Stimulated activated effector memory CD8-positive, alpha-beta T cell treated with anti-CD3 and anti-CD28 coated beads, Interleukin-12 subunit alpha, Interleukin-12 subunit beta, amount 100 ng/mL, for 72 hours (primary cell): ENCODE data around the gene PADI2.

Source experiments
- ATAC-seq: fragments of 150-1000 bp; cut with Tn5 transposase; 2 replicates; pipeline ENCODE4 v1.10.0; 2021
- DNase-seq, 2 donors: peaks; one replicate each; pipeline ENCODE4 v3.0.0; 2021 to 2022; ENCODE audit warnings: low spot score in 2 of 2
- H3K27ac Mint-ChIP-seq: one replicate; pipeline ENCODE4 v1.8.0; 2022; ENCODE audit warnings: mild to moderate bottlenecking, mixed read lengths
- H3K36me3 Mint-ChIP-seq: one replicate; pipeline ENCODE4 v1.8.0; 2022; ENCODE audit warnings: mild to moderate bottlenecking, mixed read lengths
- H3K4me1 Mint-ChIP-seq: one replicate; pipeline ENCODE4 v1.8.0; 2022; ENCODE audit warnings: mixed read lengths
- H3K4me3 Mint-ChIP-seq: one replicate; pipeline ENCODE4 v1.8.0; 2022; ENCODE audit warnings: mild to moderate bottlenecking, mixed read lengths
- H3K9me3 Mint-ChIP-seq: one replicate; pipeline ENCODE4 v1.8.0; 2022; ENCODE audit warnings: mixed read lengths

The PADI2 gene

GRCh38 chr1:17045634-17046333 is 73.5 kb downstream of the PADI2 start:
- Mint-ChIP-seq H3K27ac (peak overlapping the region; percentile 69), H3K36me3 (peaks cover 83% of the 10 kb centered on the region), H3K4me3 (no peak overlapping the region), H3K9me3 (no peaks in the 10 kb centered on the region), H3K4me1 (peaks cover 6% of the 10 kb centered on the region)
- DNase-seq: no peak
- no peak for ATAC-seq

DNA sequence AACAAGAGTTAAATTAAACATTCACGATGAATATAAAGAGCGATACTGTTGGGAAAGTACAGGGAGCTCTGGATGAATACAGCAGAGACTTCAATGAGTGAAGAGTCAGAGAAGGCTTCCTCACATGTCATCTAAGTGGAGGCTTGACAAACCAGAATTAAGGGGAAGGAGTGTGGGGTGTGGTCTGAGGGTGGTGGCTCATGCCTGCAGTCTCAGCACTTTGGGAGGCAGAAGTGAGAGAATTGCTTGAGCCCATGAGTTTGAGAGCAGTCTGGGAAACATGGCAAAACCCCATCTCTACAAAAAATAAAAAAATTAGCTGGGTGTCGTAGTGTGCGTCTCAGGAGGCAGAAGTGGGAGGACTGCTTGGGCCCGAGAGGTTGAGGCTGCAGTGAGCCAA is 74.1 kb downstream of the PADI2 start:
- ATAC-seq (no peak), DNase-seq (no peak)
- H3K9me3 Mint-ChIP-seq: no peaks in the 10 kb centered on the region
- no peak overlapping the region for H3K4me3 Mint-ChIP-seq
- H3K27ac Mint-ChIP-seq: peak overlapping the region; percentile 69
- H3K36me3 Mint-ChIP-seq: peaks cover 83% of the 10 kb centered on the region
- peaks cover 6% of the 10 kb centered on the region for H3K4me1 Mint-ChIP-seq

GRCh38 chr1:17043676-17044075 is 75.6 kb downstream of the PADI2 start:
- no peak for DNase-seq
- no peak overlapping the region for H3K4me3 Mint-ChIP-seq
- H3K4me1 Mint-ChIP-seq: peaks cover 6% of the 10 kb centered on the region
- no peak for ATAC-seq
- no peaks in the 10 kb centered on the region for H3K9me3 Mint-ChIP-seq
- H3K27ac Mint-ChIP-seq: no peak overlapping the region
- H3K36me3 Mint-ChIP-seq: peaks cover 83% of the 10 kb centered on the region

DNA sequence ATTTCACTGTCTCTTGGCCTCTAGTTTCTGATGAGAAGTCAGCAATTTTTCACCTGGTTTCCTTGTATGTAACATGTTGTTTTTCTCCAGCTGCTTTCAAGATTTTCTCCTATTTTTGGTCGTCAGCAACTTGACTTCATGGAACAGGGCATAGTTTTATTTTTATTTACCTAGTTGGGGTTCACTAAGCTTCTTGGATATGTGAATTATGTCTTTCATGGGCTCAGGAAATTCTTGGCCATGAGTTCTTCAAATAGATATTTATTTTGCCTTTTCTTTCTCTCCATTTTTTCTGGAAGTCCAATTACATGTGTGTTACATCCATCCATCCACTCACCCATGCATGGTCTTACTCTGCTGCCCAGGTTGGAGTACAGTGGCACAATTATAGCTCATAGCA is 79.1 kb downstream of the PADI2 start:
- ATAC-seq (no peak), DNase-seq (no peak)
- Mint-ChIP-seq H3K36me3 (peaks cover 90% of the 10 kb centered on the region), H3K27ac (peak overlapping the region; percentile 24), H3K4me3 (no peak overlapping the region), H3K9me3 (no peaks in the 10 kb centered on the region), H3K4me1 (peaks cover 4% of the 10 kb centered on the region)

DNA sequence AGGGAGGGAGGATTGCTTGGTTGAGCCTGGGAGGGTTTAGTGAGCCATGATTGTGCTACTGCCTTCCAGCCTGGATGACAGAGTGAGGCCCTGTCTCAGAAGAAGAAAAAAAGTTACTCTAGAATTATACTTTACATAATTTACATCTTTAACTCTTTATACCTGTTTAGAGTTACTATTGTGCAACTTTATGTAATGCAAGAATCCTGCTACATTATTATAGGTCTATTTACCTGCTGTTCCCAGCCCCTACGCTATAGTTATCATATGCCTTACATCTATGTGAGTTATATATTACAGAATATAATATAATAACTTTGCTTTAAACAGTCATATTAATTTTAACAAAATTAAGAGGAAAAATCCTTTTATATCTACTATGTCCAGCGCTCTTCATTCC is 79.7 kb downstream of the PADI2 start:
- Mint-ChIP-seq H3K27ac (no peak overlapping the region), H3K9me3 (no peaks in the 10 kb centered on the region), H3K36me3 (peaks cover 89% of the 10 kb centered on the region), H3K4me3 (no peak overlapping the region), H3K4me1 (no peaks in the 10 kb centered on the region)
- no peak for DNase-seq
- ATAC-seq: no peak

- DNase-seq (no peak), ATAC-seq (no peak)
- Mint-ChIP-seq H3K4me1 (no peaks in the 10 kb centered on the region), H3K27ac (no peak overlapping the region), H3K9me3 (no peaks in the 10 kb centered on the region), H3K4me3 (no peak overlapping the region), H3K36me3 (peaks cover 86% of the 10 kb centered on the region)
Observed at GRCh38 chr1:17033481-17033880, 85.8 kb downstream of the PADI2 start.

DNA sequence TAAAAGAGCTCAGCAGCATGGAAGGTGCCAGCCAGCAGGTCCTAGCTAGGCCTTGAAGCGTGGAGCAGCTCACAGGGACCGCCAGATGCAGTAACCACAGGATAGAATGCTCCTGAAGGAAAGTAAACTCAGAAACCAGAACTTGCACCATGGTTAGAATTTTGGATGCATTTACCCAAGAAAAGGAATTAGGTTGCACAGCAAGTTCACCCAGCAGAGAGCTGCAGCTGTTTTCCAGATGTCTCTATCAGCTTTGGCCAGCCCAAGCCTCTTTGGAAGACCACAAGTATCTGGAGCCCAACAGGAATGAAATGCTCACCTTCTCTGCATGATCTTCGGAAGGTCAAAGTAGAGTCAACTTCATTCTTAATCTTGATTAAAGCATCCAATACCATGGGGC is 86.5 kb downstream of the PADI2 start:
- Mint-ChIP-seq H3K36me3 (peaks cover 87% of the 10 kb centered on the region), H3K27ac (no peak overlapping the region), H3K4me1 (no peaks in the 10 kb centered on the region), H3K4me3 (no peak overlapping the region), H3K9me3 (no peaks in the 10 kb centered on the region)
- DNase-seq: no peak
- no peak for ATAC-seq

DNA sequence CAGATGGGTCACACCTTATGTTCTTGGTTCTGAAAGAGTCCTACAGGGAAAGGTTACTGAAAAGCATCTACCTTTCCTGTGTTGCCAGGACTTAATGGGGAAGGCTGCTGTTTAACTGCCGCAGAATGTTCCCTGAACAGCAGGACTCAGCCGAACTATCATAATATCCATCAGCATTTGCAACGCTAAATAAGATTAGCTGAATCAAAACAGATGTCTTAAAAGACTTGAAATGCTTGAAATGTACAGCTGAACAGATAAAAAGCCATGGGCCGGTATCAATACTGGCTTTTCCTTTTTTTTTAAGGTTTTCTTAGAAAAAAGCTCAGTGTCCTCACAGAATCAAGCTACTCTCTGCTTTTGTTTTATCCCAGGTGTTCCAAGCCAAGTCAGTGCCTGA is 87.8 kb downstream of the PADI2 start:
- H3K4me1 Mint-ChIP-seq: no peaks in the 10 kb centered on the region
- DNase-seq (no peak), ATAC-seq (no peak)
- no peaks in the 10 kb centered on the region for H3K9me3 Mint-ChIP-seq
- H3K36me3 Mint-ChIP-seq: peaks cover 95% of the 10 kb centered on the region
- no peak overlapping the region for H3K4me3 Mint-ChIP-seq
- no peak overlapping the region for H3K27ac Mint-ChIP-seq

GRCh38 chr1:17030206-17030605 is 89.0 kb downstream of the PADI2 start:
- no peak overlapping the region for H3K27ac Mint-ChIP-seq
- no peak for ATAC-seq
- H3K9me3 Mint-ChIP-seq: no peaks in the 10 kb centered on the region
- peaks cover 97% of the 10 kb centered on the region for H3K36me3 Mint-ChIP-seq
- no peak for DNase-seq
- H3K4me3 Mint-ChIP-seq: no peak overlapping the region
- no peaks in the 10 kb centered on the region for H3K4me1 Mint-ChIP-seq

GRCh38 chr1:17028662-17029188 is 90.5 kb downstream of the PADI2 start:
- Mint-ChIP-seq H3K36me3 (peaks cover 100% of the 10 kb centered on the region), H3K27ac (no peak overlapping the region), H3K4me3 (no peak overlapping the region), H3K4me1 (no peaks in the 10 kb centered on the region), H3K9me3 (no peaks in the 10 kb centered on the region)
- ATAC-seq: no peak
- DNase-seq: no peak

DNA sequence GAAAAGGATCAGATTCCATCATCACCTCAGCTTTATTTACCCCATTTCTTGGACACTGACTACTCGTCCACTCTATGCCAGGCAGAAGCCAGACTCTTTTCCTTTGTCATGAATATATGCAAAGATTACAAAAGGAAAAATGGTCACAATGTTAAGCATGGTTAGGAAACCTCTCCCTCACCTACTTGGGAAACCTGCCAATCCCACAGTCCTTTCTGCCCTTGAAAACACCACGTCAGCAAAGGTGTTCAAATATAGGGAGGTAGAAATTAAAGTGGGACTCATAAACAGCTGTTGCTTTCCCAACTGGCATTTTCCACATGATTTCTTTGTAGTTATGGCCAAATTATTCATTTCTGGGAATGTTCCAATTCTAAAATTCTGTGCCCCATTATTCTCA is 91.4 kb downstream of the PADI2 start:
- ATAC-seq (no peak), DNase-seq (no peak)
- Mint-ChIP-seq H3K9me3 (no peaks in the 10 kb centered on the region), H3K4me1 (no peaks in the 10 kb centered on the region), H3K4me3 (no peak overlapping the region), H3K27ac (peak overlapping the region; percentile 5), H3K36me3 (peaks cover 100% of the 10 kb centered on the region)

GRCh38 chr1:17027403-17027802 is 91.8 kb downstream of the PADI2 start:
- H3K9me3 Mint-ChIP-seq: no peaks in the 10 kb centered on the region
- H3K4me3 Mint-ChIP-seq: no peak overlapping the region
- DNase-seq (no peak), ATAC-seq (no peak)
- H3K36me3 Mint-ChIP-seq: peaks cover 100% of the 10 kb centered on the region
- H3K4me1 Mint-ChIP-seq: no peaks in the 10 kb centered on the region
- H3K27ac Mint-ChIP-seq: peak overlapping the region; percentile 5

GRCh38 chr1:17024721-17025120 is 94.5 kb downstream of the PADI2 start:
- Mint-ChIP-seq H3K36me3 (peaks cover 100% of the 10 kb centered on the region), H3K27ac (peak overlapping the region; percentile 67), H3K4me1 (no peaks in the 10 kb centered on the region), H3K9me3 (no peaks in the 10 kb centered on the region), H3K4me3 (no peak overlapping the region)
- no peak for ATAC-seq
- no peak for DNase-seq

DNA sequence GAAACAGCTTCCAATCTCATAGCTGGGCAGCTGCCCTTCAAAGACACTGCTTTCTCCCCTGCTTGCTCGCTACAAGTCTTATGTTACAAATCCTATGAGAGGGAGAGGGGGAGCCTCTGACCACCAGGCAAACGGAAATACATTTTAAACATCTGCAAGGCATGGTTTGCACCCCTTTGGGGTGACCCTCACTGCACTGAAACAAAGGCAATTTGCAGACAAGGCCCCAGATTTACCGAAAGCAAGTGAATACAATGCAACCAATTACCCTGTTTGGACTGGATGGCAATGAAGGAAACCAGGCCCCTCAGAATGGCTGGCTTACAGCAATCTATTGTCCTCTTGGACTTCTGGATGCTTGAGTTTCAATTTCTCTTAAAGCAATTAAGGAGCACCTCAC is 95.7 kb downstream of the PADI2 start:
- peaks cover 100% of the 10 kb centered on the region for H3K36me3 Mint-ChIP-seq
- peaks cover 8% of the 10 kb centered on the region for H3K4me1 Mint-ChIP-seq
- no peak for ATAC-seq
- DNase-seq: no peak
- H3K9me3 Mint-ChIP-seq: no peaks in the 10 kb centered on the region
- peak overlapping the region; percentile 67 for H3K27ac Mint-ChIP-seq
- no peak overlapping the region for H3K4me3 Mint-ChIP-seq

DNA sequence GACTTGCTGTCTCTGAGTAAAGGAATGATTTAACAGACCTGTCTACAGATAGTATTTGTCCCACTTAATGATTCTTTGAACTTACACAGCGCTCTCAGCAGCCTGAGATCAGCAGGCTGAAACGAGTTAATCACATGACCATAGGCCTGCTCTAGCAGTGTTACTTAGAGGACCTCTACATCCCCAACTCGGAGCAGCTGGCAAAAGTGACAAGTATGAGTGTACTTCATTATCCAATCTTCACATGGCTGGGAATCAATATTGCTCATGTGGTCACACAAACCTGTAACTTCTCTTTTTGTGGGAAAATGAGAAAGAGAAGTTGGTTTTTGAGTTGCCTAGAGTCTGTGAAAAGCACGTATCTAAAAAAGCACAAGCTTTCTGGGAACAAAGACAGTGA is 96.1 kb downstream of the PADI2 start:
- Mint-ChIP-seq H3K9me3 (no peaks in the 10 kb centered on the region), H3K36me3 (peaks cover 100% of the 10 kb centered on the region), H3K27ac (peak overlapping the region; percentile 67), H3K4me1 (peaks cover 8% of the 10 kb centered on the region), H3K4me3 (no peak overlapping the region)
- DNase-seq (no peak), ATAC-seq (no peak)

DNA sequence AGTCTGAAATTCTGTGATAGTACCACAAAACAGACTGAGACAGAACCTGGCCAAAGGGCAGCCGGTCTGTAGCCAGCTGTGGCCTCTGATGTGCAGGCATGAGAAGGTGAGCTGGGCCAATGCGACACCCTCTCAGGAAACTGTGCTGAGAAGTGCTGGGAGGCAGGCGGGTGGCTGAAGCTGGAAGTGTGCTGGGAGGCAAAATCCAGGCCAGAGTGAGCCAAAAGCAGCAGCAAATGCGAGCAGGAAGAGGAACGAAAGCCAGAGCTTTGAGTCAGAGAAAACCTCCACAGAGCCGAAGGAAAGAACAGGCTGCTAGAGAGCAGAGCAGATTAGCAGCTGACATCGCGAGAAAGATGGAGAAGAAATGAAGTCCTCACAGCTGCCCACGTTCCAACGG is 97.4 kb downstream of the PADI2 start:
- Mint-ChIP-seq H3K9me3 (no peaks in the 10 kb centered on the region), H3K36me3 (peaks cover 99% of the 10 kb centered on the region), H3K4me3 (no peak overlapping the region), H3K27ac (no peak overlapping the region), H3K4me1 (peaks cover 8% of the 10 kb centered on the region)
- no peak for DNase-seq
- ATAC-seq: no peak
